Endothelial cell (in vitro differentiated cells): ENCODE results near the gene PHACTR1. TPM values are rescaled to one million over a fixed set of nuclear protein-coding genes. Genes with fewer than 3 reads are reported as not detected.

Experiments
- DNase-seq: peaks from one replicate; pipeline ENCODE4 v3.0.0; 2021; ENCODE audit warnings: low spot score
- H3K27ac Mint-ChIP-seq: one replicate; pipeline ENCODE4 v1.8.0; 2021; ENCODE audit warnings: mixed read lengths, inconsistent platforms; ENCODE audit not compliant: unreplicated experiment
- H3K27me3 Mint-ChIP-seq: one replicate; pipeline ENCODE4 v1.8.0; 2021; ENCODE audit warnings: mild to moderate bottlenecking, moderate library complexity, mixed read lengths, inconsistent platforms; ENCODE audit not compliant: unreplicated experiment
- H3K36me3 Mint-ChIP-seq: one replicate; pipeline ENCODE4 v1.8.0; 2021; ENCODE audit warnings: mild to moderate bottlenecking, low read depth, mixed read lengths, inconsistent platforms; ENCODE audit not compliant: unreplicated experiment
- H3K4me1 Mint-ChIP-seq: one replicate; pipeline ENCODE4 v1.8.0; 2021; ENCODE audit warnings: mild to moderate bottlenecking, mixed read lengths, inconsistent platforms; ENCODE audit not compliant: unreplicated experiment
- H3K4me3 Mint-ChIP-seq: one replicate; pipeline ENCODE4 v1.8.0; 2021; ENCODE audit warnings: mild to moderate bottlenecking, mixed read lengths, inconsistent platforms; ENCODE audit not compliant: unreplicated experiment
- H3K9me3 Mint-ChIP-seq: one replicate; pipeline ENCODE4 v1.8.0; 2021; ENCODE audit warnings: mixed read lengths, inconsistent platforms; ENCODE audit not compliant: unreplicated experiment
- total RNA-seq: library from RNA; stranded (reverse); fragmentation: NEBNext Ultra II Directional; extraction: Animal tissue kit (Norgen Biotek cat#: 25700); gene quantifications from one replicate; pipeline ENCODE4 v1.2.1, GENCODE V29; 2021; ENCODE audit not compliant: unreplicated experiment
- TF ChIP-seq, protein P1 (sequence below): fragments of 200-600 bp; sonication (generic); IDR thresholded peaks from one replicate; pipeline ENCODE4 v1.5.0; 2021; ENCODE audit warnings: antibody characterized with exemption; ENCODE audit not compliant: unreplicated experiment

PHACTR1 gene
- total RNA-seq, 1 donor from 2014 or later: 39.9 TPM

DNA sequence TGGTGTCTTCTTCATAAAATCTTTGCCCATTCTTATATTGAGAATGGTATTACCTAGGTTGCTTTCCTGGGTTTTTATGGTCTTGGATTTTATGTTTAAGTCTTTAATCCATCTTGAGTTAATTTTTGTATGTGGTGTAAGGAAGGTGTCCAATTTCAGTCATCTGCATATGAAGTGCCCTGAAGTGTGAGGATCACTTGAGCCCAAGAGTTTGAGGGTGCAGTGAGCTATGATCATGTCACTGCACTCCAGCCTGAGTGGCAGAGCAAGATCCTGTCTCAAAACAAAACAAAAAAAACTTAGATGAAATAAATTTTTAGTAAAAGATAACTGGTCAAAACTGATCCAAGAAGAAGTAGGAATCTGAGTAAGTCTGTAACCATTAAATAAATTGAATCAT lies 396.4 kb downstream of the PHACTR1 start:
- H3K27ac Mint-ChIP-seq: no peak overlapping the region
- TF ChIP-seq, protein P1, sequence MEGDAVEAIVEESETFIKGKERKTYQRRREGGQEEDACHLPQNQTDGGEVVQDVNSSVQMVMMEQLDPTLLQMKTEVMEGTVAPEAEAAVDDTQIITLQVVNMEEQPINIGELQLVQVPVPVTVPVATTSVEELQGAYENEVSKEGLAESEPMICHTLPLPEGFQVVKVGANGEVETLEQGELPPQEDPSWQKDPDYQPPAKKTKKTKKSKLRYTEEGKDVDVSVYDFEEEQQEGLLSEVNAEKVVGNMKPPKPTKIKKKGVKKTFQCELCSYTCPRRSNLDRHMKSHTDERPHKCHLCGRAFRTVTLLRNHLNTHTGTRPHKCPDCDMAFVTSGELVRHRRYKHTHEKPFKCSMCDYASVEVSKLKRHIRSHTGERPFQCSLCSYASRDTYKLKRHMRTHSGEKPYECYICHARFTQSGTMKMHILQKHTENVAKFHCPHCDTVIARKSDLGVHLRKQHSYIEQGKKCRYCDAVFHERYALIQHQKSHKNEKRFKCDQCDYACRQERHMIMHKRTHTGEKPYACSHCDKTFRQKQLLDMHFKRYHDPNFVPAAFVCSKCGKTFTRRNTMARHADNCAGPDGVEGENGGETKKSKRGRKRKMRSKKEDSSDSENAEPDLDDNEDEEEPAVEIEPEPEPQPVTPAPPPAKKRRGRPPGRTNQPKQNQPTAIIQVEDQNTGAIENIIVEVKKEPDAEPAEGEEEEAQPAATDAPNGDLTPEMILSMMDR: no peak
- peaks cover 3% of the 10 kb centered on the region for H3K4me1 Mint-ChIP-seq
- H3K27me3 Mint-ChIP-seq: peaks cover 3% of the 10 kb centered on the region
- H3K9me3 Mint-ChIP-seq: no peaks in the 10 kb centered on the region
- peaks cover 6% of the 10 kb centered on the region for H3K36me3 Mint-ChIP-seq
- DNase-seq: no peak
- H3K4me3 Mint-ChIP-seq: no peak overlapping the region

DNA sequence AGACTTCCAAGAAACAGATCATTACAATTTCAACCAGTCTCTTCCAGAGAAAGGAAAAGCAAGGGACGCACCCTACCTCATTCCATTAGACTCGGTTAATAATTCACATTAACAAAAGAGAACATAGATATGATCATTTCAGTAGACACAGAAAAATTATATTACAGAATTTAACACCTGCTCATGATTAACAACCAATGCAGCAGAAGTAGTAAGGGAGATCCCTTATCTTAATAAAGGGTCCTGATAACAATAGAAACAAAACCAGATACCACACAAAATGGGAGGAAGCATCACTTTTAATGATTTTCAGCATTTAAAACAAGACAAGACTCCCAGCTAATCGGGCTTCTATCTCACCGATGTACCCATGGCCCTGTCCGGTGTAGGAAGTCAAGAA lies 396.8 kb downstream of the PHACTR1 start:
- Mint-ChIP-seq H3K36me3 (peaks cover 6% of the 10 kb centered on the region), H3K4me3 (no peak overlapping the region), H3K27ac (no peak overlapping the region), H3K27me3 (peaks cover 3% of the 10 kb centered on the region), H3K9me3 (no peaks in the 10 kb centered on the region), H3K4me1 (peaks cover 3% of the 10 kb centered on the region)
- DNase-seq: no peak
- TF ChIP-seq, protein P1: no peak

DNA sequence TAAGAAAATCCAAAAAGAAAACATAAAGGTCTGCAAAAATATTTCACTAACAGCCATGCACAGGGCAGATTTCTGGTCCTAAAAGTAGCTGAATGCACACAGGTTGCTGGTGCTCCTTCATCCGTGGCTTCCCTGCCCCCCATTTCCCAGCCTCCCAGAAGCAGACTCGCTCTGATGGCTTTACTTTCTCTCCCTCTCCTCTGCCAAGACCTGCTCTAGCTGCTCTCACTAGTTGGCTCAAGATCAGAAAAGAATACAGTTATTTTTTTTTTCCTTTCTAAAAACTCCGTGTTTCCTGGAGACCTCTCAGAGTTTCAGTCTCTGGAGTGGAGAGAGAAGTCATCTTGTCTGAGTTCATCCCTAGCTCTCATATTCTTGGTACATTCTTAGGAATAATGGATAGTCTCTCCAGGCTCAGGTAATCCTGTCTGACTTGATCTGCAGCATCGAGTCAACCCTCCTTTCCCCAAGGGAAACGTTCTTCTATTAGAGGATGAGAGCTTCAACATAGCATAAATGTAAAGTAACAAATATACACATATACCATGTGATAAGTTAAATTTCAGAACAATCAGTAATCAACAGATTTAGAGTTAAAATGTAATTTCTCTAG lies 397.5 kb downstream of the PHACTR1 start:
- no peak for DNase-seq
- Mint-ChIP-seq H3K4me3 (no peak overlapping the region), H3K27ac (no peak overlapping the region), H3K9me3 (no peaks in the 10 kb centered on the region), H3K4me1 (peaks cover 3% of the 10 kb centered on the region), H3K36me3 (peaks cover 6% of the 10 kb centered on the region), H3K27me3 (peaks cover 3% of the 10 kb centered on the region)
- TF ChIP-seq, protein P1: no peak

DNA sequence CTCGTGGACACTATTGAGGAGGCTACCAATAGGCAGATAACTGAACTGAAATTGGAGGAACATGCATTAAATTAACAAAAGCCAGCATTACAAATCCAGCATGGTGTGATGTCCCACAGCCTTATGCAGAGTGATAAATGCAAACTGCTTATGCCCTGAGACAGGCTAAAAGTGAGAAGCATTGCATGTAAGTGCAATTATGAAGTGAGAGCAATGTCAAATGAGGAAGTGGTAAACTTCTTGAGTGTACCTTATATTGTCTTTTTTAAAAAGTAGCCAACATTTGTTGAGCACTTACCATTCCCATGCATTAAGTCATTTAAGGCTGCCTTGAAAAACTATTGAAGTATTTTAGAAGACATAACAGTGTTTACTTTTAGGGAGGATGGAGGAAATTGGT lies 399.6 kb downstream of the PHACTR1 start:
- H3K27ac Mint-ChIP-seq: no peak overlapping the region
- DNase-seq: no peak
- TF ChIP-seq, protein P1: no peak
- no peaks in the 10 kb centered on the region for H3K36me3 Mint-ChIP-seq
- H3K9me3 Mint-ChIP-seq: no peaks in the 10 kb centered on the region
- H3K27me3 Mint-ChIP-seq: peaks cover 4% of the 10 kb centered on the region
- peaks cover 3% of the 10 kb centered on the region for H3K4me1 Mint-ChIP-seq
- H3K4me3 Mint-ChIP-seq: no peak overlapping the region

DNA sequence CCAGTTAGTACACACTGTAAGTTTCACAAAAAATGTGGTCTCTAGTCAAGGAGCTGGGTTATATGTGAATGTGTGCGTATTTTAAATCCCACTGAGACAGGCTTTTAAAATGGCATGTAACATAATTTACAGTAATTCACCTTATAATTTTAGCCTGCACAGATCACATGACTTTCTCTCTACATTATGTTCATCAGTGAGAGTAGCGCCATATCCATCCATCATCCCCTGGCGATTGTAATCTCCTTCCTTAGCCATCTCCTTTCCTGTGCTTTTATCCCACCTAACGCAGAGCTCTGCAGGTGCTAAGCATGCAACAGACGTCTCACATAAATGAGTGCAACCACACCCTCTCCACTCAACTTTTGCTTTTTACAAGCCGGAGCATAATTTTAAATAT lies 401.0 kb downstream of the PHACTR1 start:
- TF ChIP-seq, protein P1: no peak
- H3K4me1 Mint-ChIP-seq: peaks cover 3% of the 10 kb centered on the region
- no peaks in the 10 kb centered on the region for H3K9me3 Mint-ChIP-seq
- H3K27ac Mint-ChIP-seq: no peak overlapping the region
- H3K36me3 Mint-ChIP-seq: no peaks in the 10 kb centered on the region
- peaks cover 4% of the 10 kb centered on the region for H3K27me3 Mint-ChIP-seq
- H3K4me3 Mint-ChIP-seq: no peak overlapping the region
- no peak for DNase-seq
